Endothelial cell of umbilical vein (primary cell): Measurements from ENCODE around the gene OAS2. TPM values are rescaled to one million over a fixed set of nuclear protein-coding genes. Genes with fewer than 3 reads are reported as not detected.

Source experiments
- BruUV-seq: library from RNA; stranded (reverse); fragments of 400-500 nt; replicated peaks from 2 replicates; lab custom pipeline; 2021; lab: Mats Ljungman, UMichigan
- CTCF ChIA-PET: fragments of 300-600, 350-600 bp; sonication (Branson Sonifier 250); formaldehyde crosslinking; loops from one replicate; lab custom pipeline; 2021; ENCODE audit warnings: antibody characterized with exemption, inconsistent platforms; lab: Charles Lee
- POLR2A ChIA-PET: fragments of 300-600, 350-600 bp; sonication (Branson Sonifier 250); formaldehyde crosslinking; loops from one replicate; lab custom pipeline; 2021; ENCODE audit warnings: antibody characterized with exemption, inconsistent platforms; lab: Charles Lee
- DNase-seq: peaks from one replicate; pipeline ENCODE4 v3.0.0-alpha.2; 2011; ENCODE audit warnings: low read depth, low spot score
- FAIRE-seq: peaks from 2 replicates; lab custom pipeline; 2011; peaks lifted over from hg19 to GRCh38; lab: Jason Lieb, UNC
- H2AFZ ChIP-seq: 2 replicates; pipeline ENCODE4 v1.6.0; 2012; ENCODE audit warnings: low read depth, low read length, control low read depth, inconsistent platforms
- H3K27ac ChIP-seq: 2 replicates; pipeline ENCODE4 v1.5.1; 2011; ENCODE audit warnings: low read depth, mild to moderate bottlenecking, control low read depth, low read length, moderate library complexity; ENCODE audit not compliant: insufficient read depth
- H3K27me3 ChIP-seq, 2 experiments: 2 replicates each; pipeline versions ENCODE4 v1.6.0 to v1.6.1; 2011; ENCODE audit warnings: low read length in 2 of 2, mixed read lengths in 1 of 2; ENCODE audit not compliant: control insufficient read depth in 2 of 2, insufficient read depth in 2 of 2
- H3K36me3 ChIP-seq, 2 experiments: 2 replicates in 1 of 2; 3 replicates in 1 of 2; pipeline ENCODE4 v1.5.1; 2011; ENCODE audit warnings: low read length in 2 of 2, mild to moderate bottlenecking in 1 of 2, moderate library complexity in 1 of 2; ENCODE audit not compliant: control insufficient read depth in 2 of 2, insufficient read depth in 2 of 2; ENCODE audit errors: extremely low read depth in 1 of 2
- H3K4me1 ChIP-seq: 3 replicates; pipeline ENCODE4 v1.5.1; 2011; ENCODE audit warnings: mild to moderate bottlenecking, low read length; ENCODE audit not compliant: control insufficient read depth, insufficient read depth; ENCODE audit errors: extremely low read depth
- H3K4me2 ChIP-seq: 2 replicates; pipeline ENCODE4 v1.6.1; 2011; ENCODE audit warnings: low read length, control low read depth, mixed read lengths; ENCODE audit not compliant: insufficient read depth
- H3K4me3 ChIP-seq, 3 experiments: fragments of 200-600 bp in 1 of 3; sonication (generic), shearing (Covaris generic) in 1 of 3; replicated peaks in 1 of 3; 2 replicates each; pipeline ENCODE4 v1.5.1; 2011 to 2016; ENCODE audit warnings: control low read depth in 3 of 3, low read length in 3 of 3, mild to moderate bottlenecking in 2 of 3, inconsistent platforms in 1 of 3, low read depth in 1 of 3, moderate library complexity in 1 of 3; ENCODE audit not compliant: insufficient read depth in 1 of 3
- H3K79me2 ChIP-seq: 2 replicates; pipeline ENCODE4 v1.6.0; 2012; ENCODE audit warnings: low read length, inconsistent platforms; ENCODE audit not compliant: control insufficient read depth, insufficient read depth
- H3K9ac ChIP-seq: replicated peaks from 2 replicates; pipeline ENCODE3; 2011; ENCODE audit warnings: low read length, control low read depth; ENCODE audit not compliant: insufficient read depth; ENCODE audit errors: extremely low read depth
- H3K9me1 ChIP-seq: replicated peaks from 3 replicates; pipeline ENCODE4 v1.6.0; 2011; ENCODE audit warnings: mild to moderate bottlenecking, low read length; ENCODE audit not compliant: control insufficient read depth, insufficient read depth; ENCODE audit errors: extremely low read depth
- H3K9me3 ChIP-seq: replicated peaks from 2 replicates; pipeline ENCODE4 v1.5.1; 2012; ENCODE audit warnings: low read length, inconsistent platforms; ENCODE audit not compliant: control insufficient read depth, insufficient read depth
- H4K20me1 ChIP-seq: replicated peaks from 2 replicates; pipeline ENCODE3; 2011; ENCODE audit warnings: mild to moderate bottlenecking, low read length; ENCODE audit not compliant: control insufficient read depth, insufficient read depth; ENCODE audit errors: extremely low read depth
- CTCF ChIP-seq, 2 donors: IDR thresholded peaks; 1 replicate in 1 of 2; 2 replicates in 1 of 2; pipeline ENCODE4 v1.5.1; 2011; ENCODE audit warnings: low read length in 2 of 2, mild to moderate bottlenecking in 2 of 2, moderate library complexity in 2 of 2, control low read depth in 1 of 2, inconsistent platforms in 1 of 2, low read depth in 1 of 2; ENCODE audit not compliant: insufficient read depth in 1 of 2; ENCODE audit errors: extremely low read depth in 1 of 2
- EZH2 ChIP-seq: IDR thresholded peaks from 2 replicates; pipeline ENCODE4 v1.6.1; 2012; ENCODE audit warnings: borderline replicate concordance, low read depth, mild to moderate bottlenecking, moderate library complexity, low read length, inconsistent platforms; ENCODE audit not compliant: severe bottlenecking
- FOS ChIP-seq: IDR thresholded peaks from 2 replicates; pipeline ENCODE4 v1.6.1; 2011; ENCODE audit warnings: mild to moderate bottlenecking, low read length, moderate library complexity, borderline replicate concordance; ENCODE audit not compliant: insufficient read depth
- GATA2 ChIP-seq: IDR thresholded peaks from 2 replicates; pipeline ENCODE4 v1.7.0; 2011; ENCODE audit warnings: low read depth, mild to moderate bottlenecking, moderate library complexity, mixed read lengths, low read length; ENCODE audit not compliant: insufficient read length, insufficient read depth
- JUN ChIP-seq: IDR thresholded peaks from 2 replicates; pipeline ENCODE4 v1.6.1; 2011; ENCODE audit warnings: borderline replicate concordance, low read depth; ENCODE audit not compliant: insufficient read length, insufficient read depth
- MYC ChIP-seq: IDR thresholded peaks from one replicate; pipeline ENCODE4 v1.6.1; 2011; ENCODE audit warnings: mild to moderate bottlenecking, low read depth, low read length
- POLR2A ChIP-seq: IDR thresholded peaks from 2 replicates; pipeline ENCODE4 v1.6.1; 2012; ENCODE audit warnings: low read depth, mild to moderate bottlenecking, control low read depth, low read length
- POLR2AphosphoS5 ChIP-seq: IDR thresholded peaks from 2 replicates; pipeline ENCODE4 v1.6.1; 2012; ENCODE audit warnings: low read depth, mild to moderate bottlenecking, control low read depth, low read length, moderate library complexity; ENCODE audit not compliant: insufficient read depth
- dilution Hi-C: fragments of 300-500 bp; cut with MboI; formaldehyde crosslinking; loops from one replicate; pipeline ENCODE4 v1.15.0; 2019; ENCODE audit warnings: low sequenced_read_pairs; ENCODE audit not compliant: extremely low pct_ligation_motif_present
- intact Hi-C: fragments of 100-400 bp; cut with micrococcal nuclease; formaldehyde crosslinking; loops from one replicate; pipeline ENCODE4 v1.10.0; 2022
- polyA plus RNA-seq, 4 experiments: library from polyadenylated mRNA; depleted of rRNA in 3 of 4; stranded (reverse) in 3 of 4; unstranded in 1 of 4; fragments of >200 nt; gene quantifications; 2 replicates each; pipeline versions ENCODE4 v1.2.1 to v1.2.3, GENCODE V29; 2011 to 2012; ENCODE audit warnings: missing spikeins in 1 of 4
- total RNA-seq: library from RNA; stranded (reverse); gene quantifications from 2 replicates; pipeline ENCODE4 v1.2.3, GENCODE V29; 2021
- TF ChIP-seq, protein P1 (sequence below): IDR thresholded peaks from 2 replicates; pipeline ENCODE4 v1.6.1; 2011; ENCODE audit not compliant: insufficient read depth, insufficient read length

The OAS2 gene
- total and polyA plus RNA-seq, 2 donors (not counting 3 experiments of a cell fraction or from before 2014, with no cell fraction given) = 1.3 to 3.1 TPM

GRCh38 chr12:112947761-112948160 is 30.6 kb upstream of the OAS2 start:
- Histone ChIP-seq H3K9me1 (no peaks in the 10 kb centered on the region), H3K27me3 (no peaks in the 10 kb centered on the region), H3K4me3 (no peak overlapping the region), H3K36me3 (no peaks in the 10 kb centered on the region), H3K79me2 (no peaks in the 10 kb centered on the region), H3K9me3 (no peaks in the 10 kb centered on the region), H3K4me2 (no peak overlapping the region), H2AFZ (no peak overlapping the region), H3K4me1 (no peaks in the 10 kb centered on the region), H4K20me1 (no peaks in the 10 kb centered on the region), H3K27ac (no peak overlapping the region), H3K9ac (no peak overlapping the region)
- DNase-seq = no peak
- ChIA-PET POLR2A (no interaction called here), CTCF (no interaction called here)
- intact Hi-C loops = no loop called here
- dilution Hi-C loops = no loop called here
- no TSS peak for BruUV-seq
- FAIRE-seq = no peak
- TF ChIP-seq, protein P1, sequence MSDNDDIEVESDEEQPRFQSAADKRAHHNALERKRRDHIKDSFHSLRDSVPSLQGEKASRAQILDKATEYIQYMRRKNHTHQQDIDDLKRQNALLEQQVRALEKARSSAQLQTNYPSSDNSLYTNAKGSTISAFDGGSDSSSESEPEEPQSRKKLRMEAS = no peak
- TF ChIP-seq GATA2 = no peak

- dilution Hi-C loops = no loop called here
- Histone ChIP-seq H3K36me3 (no peaks in the 10 kb centered on the region), H3K9ac (no peak overlapping the region), H2AFZ (no peak overlapping the region), H3K79me2 (no peaks in the 10 kb centered on the region), H3K27me3 (no peaks in the 10 kb centered on the region), H3K27ac (no peak overlapping the region), H3K4me1 (no peaks in the 10 kb centered on the region), H4K20me1 (no peaks in the 10 kb centered on the region), H3K4me2 (no peak overlapping the region), H3K9me1 (no peaks in the 10 kb centered on the region), H3K9me3 (no peaks in the 10 kb centered on the region), H3K4me3 (no peak overlapping the region)
- FAIRE-seq (no peak), DNase-seq (no peak)
- intact Hi-C loops = no loop called here
- TF ChIP-seq MYC = no peak
- no peak for TF ChIP-seq EZH2
- no peak for TF ChIP-seq POLR2A
- TF ChIP-seq JUN = no peak
- TF ChIP-seq CTCF (IDR thresholded peaks at IDR 0.05; ENCODE audit: extremely low read depth in 1 of 2, insufficient read depth in 1 of 2, low read depth in 1 of 2, low read length in 2 of 2) = no peak
- no peak for TF ChIP-seq GATA2
- TF ChIP-seq POLR2AphosphoS5 = no peak
- TF ChIP-seq, protein P1 = no peak
- TF ChIP-seq FOS = no peak
- no TSS peak for BruUV-seq
- CTCF ChIA-PET = interaction anchor here (1.5 kb wide), 2 partner anchors 10 to 44 kb away, joined by 4 read pairs; partner anchors contain the start of gene OAS3
- POLR2A ChIA-PET = no interaction called here
Measured at GRCh38 chr12:112948806-112949205, 29.5 kb upstream of the OAS2 start.
